Neural cell (in vitro differentiated cells): ENCODE data around the gene FANCG. TPM values are rescaled to one million over a fixed set of nuclear protein-coding genes. Genes with fewer than 3 reads are reported as not detected.

Source experiments
- H2AFZ ChIP-seq: fragments of 200-600, 300-800 bp; sonication (generic), shearing (Covaris generic); 2 replicates; pipeline ENCODE4 v1.6.0; 2014; ENCODE audit warnings: low read depth, mild to moderate bottlenecking, antibody characterized with exemption, low read length, moderate library complexity
- H3F3A ChIP-seq: fragments of 200-600 bp; shearing (Covaris generic); 2 replicates; pipeline ENCODE4 v1.6.1; 2016; ENCODE audit warnings: mild to moderate bottlenecking, moderate library complexity, mixed read lengths, antibody characterized with exemption, low read length; ENCODE audit not compliant: insufficient read depth, poor library complexity, severe bottlenecking
- H3K27ac ChIP-seq: fragments of 200-600, 300-800 bp; sonication (generic), shearing (Covaris generic); 2 replicates; pipeline ENCODE4 v1.5.1; 2014; ENCODE audit warnings: mild to moderate bottlenecking, low read length, moderate library complexity
- H3K27me3 ChIP-seq: fragments of 300-800, 200-600 bp; sonication (generic), shearing (Covaris generic); 2 replicates; pipeline ENCODE4 v1.6.0; 2014; ENCODE audit warnings: mild to moderate bottlenecking, low read depth, low read length, moderate library complexity; ENCODE audit not compliant: insufficient read depth
- H3K36me3 ChIP-seq: fragments of 300-800, 200-600 bp; sonication (generic), shearing (Covaris generic); 2 replicates; pipeline ENCODE4 v1.5.1; 2014; ENCODE audit warnings: mild to moderate bottlenecking, antibody characterized with exemption, low read length, moderate library complexity; ENCODE audit not compliant: insufficient read depth
- H3K4me2 ChIP-seq: fragments of 300-800, 200-600 bp; sonication (generic), shearing (Covaris generic); 2 replicates; pipeline ENCODE4 v1.6.0; 2014; ENCODE audit warnings: mild to moderate bottlenecking, low read length
- H3K4me3 ChIP-seq: fragments of 300-800, 200-600 bp; sonication (generic), shearing (Covaris generic); 2 replicates; pipeline ENCODE4 v1.5.1; 2014; ENCODE audit warnings: mild to moderate bottlenecking, low read length, moderate library complexity
- H3K79me2 ChIP-seq: fragments of 200-600 bp; shearing (Covaris generic); replicated peaks from 2 replicates; pipeline ENCODE4 v1.6.0; 2014; ENCODE audit warnings: mild to moderate bottlenecking, low read length, moderate library complexity; ENCODE audit not compliant: insufficient read depth
- H3K9ac ChIP-seq: fragments of 300-800, 200-600 bp; sonication (generic), shearing (Covaris generic); 2 replicates; pipeline ENCODE4 v1.6.1; 2016; ENCODE audit warnings: mild to moderate bottlenecking, low read length, mixed read lengths
- H3K9me2 ChIP-seq: fragments of 200-600 bp; shearing (Covaris generic); 2 replicates; pipeline ENCODE4 v1.6.1; 2016; ENCODE audit warnings: mild to moderate bottlenecking, low read length, mixed read lengths; ENCODE audit not compliant: insufficient read depth
- H3K9me3 ChIP-seq: fragments of 200-600, 300-800 bp; sonication (generic), shearing (Covaris generic); 2 replicates; pipeline ENCODE4 v1.6.1; 2016; ENCODE audit warnings: mild to moderate bottlenecking, mixed run types, low read length, moderate library complexity, mixed read lengths
- H4K20me1 ChIP-seq: fragments of 200-600 bp; shearing (Covaris generic); 2 replicates; pipeline ENCODE4 v1.6.1; 2016; ENCODE audit warnings: mild to moderate bottlenecking, mixed run types; ENCODE audit not compliant: insufficient read depth
- EP300 ChIP-seq: fragments of 450-650 bp; conservative IDR thresholded peaks from 2 replicates; pipeline ENCODE4 v1.6.1; 2014; ENCODE audit warnings: antibody characterized with exemption, mild to moderate bottlenecking, moderate library complexity; ENCODE audit not compliant: poor library complexity, severe bottlenecking
- EZH2 ChIP-seq: fragments of 200-600, 300-800 bp; shearing (Covaris generic), sonication (generic); IDR thresholded peaks from 2 replicates; pipeline ENCODE4 v1.6.1; 2014; ENCODE audit warnings: antibody characterized with exemption, low read length, borderline replicate concordance, mild to moderate bottlenecking; ENCODE audit not compliant: insufficient read depth, poor library complexity, severe bottlenecking
- MXI1 ChIP-seq: fragments of 450-650 bp; conservative IDR thresholded peaks from 2 replicates; pipeline ENCODE4 v1.6.1; 2014; ENCODE audit warnings: antibody characterized with exemption, mild to moderate bottlenecking; ENCODE audit not compliant: poor library complexity, severe bottlenecking
- POLR2AphosphoS5 ChIP-seq: IDR thresholded peaks from 2 replicates; pipeline ENCODE4 v1.6.1; 2012
- RAD21 ChIP-seq: fragments of 450-650 bp; conservative IDR thresholded peaks from 2 replicates; pipeline ENCODE4 v1.6.1; 2014; ENCODE audit warnings: antibody characterized with exemption, mild to moderate bottlenecking, moderate library complexity
- SMC3 ChIP-seq: fragments of 450-650 bp; conservative IDR thresholded peaks from 2 replicates; pipeline ENCODE4 v1.6.1; 2014; ENCODE audit warnings: antibody characterized with exemption, mild to moderate bottlenecking, moderate library complexity; ENCODE audit not compliant: poor library complexity
- TAF1 ChIP-seq: IDR thresholded peaks from 2 replicates; pipeline ENCODE4 v1.6.1; 2012; ENCODE audit warnings: low read depth
- polyA plus RNA-seq: library from polyadenylated mRNA; depleted of rRNA; stranded (reverse); fragments of >200 nt; gene quantifications from 2 replicates; pipeline ENCODE4 v1.2.3, GENCODE V29; 2014
- TF ChIP-seq, protein P1 (sequence below): IDR thresholded peaks from 2 replicates; pipeline ENCODE4 v1.6.1; 2012; ENCODE audit warnings: borderline replicate concordance
- TF ChIP-seq, protein P2 (sequence below): fragments of 450-650 bp; IDR thresholded peaks from 2 replicates; pipeline ENCODE4 v1.5.1; 2014; ENCODE audit warnings: antibody characterized with exemption, mild to moderate bottlenecking, moderate library complexity; ENCODE audit not compliant: poor library complexity, severe bottlenecking

Gene FANCG
- polyA plus RNA-seq, 1 donor from 2014 or later, result 56.0 TPM

DNA sequence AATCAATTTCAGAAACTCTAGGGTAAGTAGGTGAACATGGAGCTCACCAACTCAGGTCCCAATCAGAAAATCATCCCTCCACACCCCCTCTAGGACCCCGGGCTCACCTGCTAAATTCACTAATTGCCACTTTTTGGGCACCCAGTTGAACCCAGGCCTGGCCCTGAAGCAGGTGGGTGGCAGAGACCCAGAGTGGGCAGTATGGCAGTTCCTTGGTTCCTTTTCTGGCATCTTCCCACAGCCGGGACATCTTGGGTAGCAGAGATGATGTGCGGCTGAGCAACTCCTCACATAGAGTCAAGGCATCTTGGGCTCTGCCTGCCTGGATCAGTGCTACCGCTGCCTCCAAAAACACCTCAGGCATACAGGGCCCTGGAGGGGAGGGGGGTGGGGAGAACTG is 4.4 kb downstream of the FANCG start:
- Histone ChIP-seq H2AFZ (no peak overlapping the region), H3K36me3 (no peaks in the 10 kb centered on the region)
- TF ChIP-seq EZH2, result no peak
- TF ChIP-seq RAD21, result no peak
- TF ChIP-seq, protein P1, sequence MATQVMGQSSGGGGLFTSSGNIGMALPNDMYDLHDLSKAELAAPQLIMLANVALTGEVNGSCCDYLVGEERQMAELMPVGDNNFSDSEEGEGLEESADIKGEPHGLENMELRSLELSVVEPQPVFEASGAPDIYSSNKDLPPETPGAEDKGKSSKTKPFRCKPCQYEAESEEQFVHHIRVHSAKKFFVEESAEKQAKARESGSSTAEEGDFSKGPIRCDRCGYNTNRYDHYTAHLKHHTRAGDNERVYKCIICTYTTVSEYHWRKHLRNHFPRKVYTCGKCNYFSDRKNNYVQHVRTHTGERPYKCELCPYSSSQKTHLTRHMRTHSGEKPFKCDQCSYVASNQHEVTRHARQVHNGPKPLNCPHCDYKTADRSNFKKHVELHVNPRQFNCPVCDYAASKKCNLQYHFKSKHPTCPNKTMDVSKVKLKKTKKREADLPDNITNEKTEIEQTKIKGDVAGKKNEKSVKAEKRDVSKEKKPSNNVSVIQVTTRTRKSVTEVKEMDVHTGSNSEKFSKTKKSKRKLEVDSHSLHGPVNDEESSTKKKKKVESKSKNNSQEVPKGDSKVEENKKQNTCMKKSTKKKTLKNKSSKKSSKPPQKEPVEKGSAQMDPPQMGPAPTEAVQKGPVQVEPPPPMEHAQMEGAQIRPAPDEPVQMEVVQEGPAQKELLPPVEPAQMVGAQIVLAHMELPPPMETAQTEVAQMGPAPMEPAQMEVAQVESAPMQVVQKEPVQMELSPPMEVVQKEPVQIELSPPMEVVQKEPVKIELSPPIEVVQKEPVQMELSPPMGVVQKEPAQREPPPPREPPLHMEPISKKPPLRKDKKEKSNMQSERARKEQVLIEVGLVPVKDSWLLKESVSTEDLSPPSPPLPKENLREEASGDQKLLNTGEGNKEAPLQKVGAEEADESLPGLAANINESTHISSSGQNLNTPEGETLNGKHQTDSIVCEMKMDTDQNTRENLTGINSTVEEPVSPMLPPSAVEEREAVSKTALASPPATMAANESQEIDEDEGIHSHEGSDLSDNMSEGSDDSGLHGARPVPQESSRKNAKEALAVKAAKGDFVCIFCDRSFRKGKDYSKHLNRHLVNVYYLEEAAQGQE, result no peak
- TF ChIP-seq EP300, result no peak
- TF ChIP-seq, protein P2, sequence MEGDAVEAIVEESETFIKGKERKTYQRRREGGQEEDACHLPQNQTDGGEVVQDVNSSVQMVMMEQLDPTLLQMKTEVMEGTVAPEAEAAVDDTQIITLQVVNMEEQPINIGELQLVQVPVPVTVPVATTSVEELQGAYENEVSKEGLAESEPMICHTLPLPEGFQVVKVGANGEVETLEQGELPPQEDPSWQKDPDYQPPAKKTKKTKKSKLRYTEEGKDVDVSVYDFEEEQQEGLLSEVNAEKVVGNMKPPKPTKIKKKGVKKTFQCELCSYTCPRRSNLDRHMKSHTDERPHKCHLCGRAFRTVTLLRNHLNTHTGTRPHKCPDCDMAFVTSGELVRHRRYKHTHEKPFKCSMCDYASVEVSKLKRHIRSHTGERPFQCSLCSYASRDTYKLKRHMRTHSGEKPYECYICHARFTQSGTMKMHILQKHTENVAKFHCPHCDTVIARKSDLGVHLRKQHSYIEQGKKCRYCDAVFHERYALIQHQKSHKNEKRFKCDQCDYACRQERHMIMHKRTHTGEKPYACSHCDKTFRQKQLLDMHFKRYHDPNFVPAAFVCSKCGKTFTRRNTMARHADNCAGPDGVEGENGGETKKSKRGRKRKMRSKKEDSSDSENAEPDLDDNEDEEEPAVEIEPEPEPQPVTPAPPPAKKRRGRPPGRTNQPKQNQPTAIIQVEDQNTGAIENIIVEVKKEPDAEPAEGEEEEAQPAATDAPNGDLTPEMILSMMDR, result no peak
- TF ChIP-seq POLR2AphosphoS5, result no peak

DNA sequence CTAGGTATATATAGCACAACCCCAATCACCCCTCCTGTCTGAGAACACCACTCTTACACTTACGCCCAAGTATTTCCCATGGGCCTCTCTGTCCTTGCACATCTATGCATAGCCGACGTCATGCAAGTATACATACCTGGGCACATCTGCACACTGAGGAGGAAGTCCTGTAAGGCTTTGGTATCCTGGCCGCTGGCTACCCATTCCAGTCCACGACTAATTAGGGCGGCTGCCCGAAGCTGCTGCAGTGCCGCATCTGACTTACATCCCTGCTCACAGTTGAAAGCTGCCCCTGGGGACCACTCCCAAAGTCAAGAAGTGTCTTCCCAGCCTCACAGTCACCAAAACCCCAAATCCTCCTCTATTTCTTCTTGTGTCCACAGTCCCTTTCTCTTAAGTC is 5.0 kb downstream of the FANCG start:
- H3K27me3 ChIP-seq, result no peaks in the 10 kb centered on the region
- TF ChIP-seq POLR2AphosphoS5 (no peak), MXI1 (no peak), RAD21 (no peak), EP300 (no peak), SMC3 (no peak), EZH2 (no peak), TAF1 (no peak)
- TF ChIP-seq, protein P2, result no peak
- TF ChIP-seq, protein P1, result no peak
- no peaks in the 10 kb centered on the region for H3K9me2 ChIP-seq
- H3K4me2 ChIP-seq, result no peak overlapping the region
- H3K79me2 ChIP-seq, result peaks cover 35% of the 10 kb centered on the region
- H3K9me3 ChIP-seq, result no peaks in the 10 kb centered on the region
- H2AFZ ChIP-seq, result no peak overlapping the region
- no peak overlapping the region for H3K4me3 ChIP-seq
- H3F3A ChIP-seq, result no peaks in the 10 kb centered on the region
- no peak overlapping the region for H3K9ac ChIP-seq
- peaks cover 14% of the 10 kb centered on the region for H4K20me1 ChIP-seq
- no peaks in the 10 kb centered on the region for H3K36me3 ChIP-seq
- no peak overlapping the region for H3K27ac ChIP-seq

More for the DNA sequence above, 4.4 kb downstream of the FANCG start:
- no peaks in the 10 kb centered on the region for H3K27me3 ChIP-seq
- no peak overlapping the region for H3K27ac ChIP-seq
- peaks cover 29% of the 10 kb centered on the region for H3K79me2 ChIP-seq
- no peak overlapping the region for H3K4me2 ChIP-seq
- no peaks in the 10 kb centered on the region for H3F3A ChIP-seq
- H3K9me3 ChIP-seq, result no peaks in the 10 kb centered on the region
- no peaks in the 10 kb centered on the region for H3K9me2 ChIP-seq
- H3K9ac ChIP-seq, result no peak overlapping the region
- H4K20me1 ChIP-seq, result peaks cover 14% of the 10 kb centered on the region
- H3K4me3 ChIP-seq, result no peak overlapping the region
